Vein endothelial cell (primary cell): ENCODE measurements around the gene PHYKPL. TPM values are rescaled to one million over a fixed set of nuclear protein-coding genes. Genes with fewer than 3 reads are reported as not detected.

Experiments used
- total RNA-seq: library from RNA; depleted of rRNA; stranded (reverse); fragments of >200 nt; gene quantifications from 2 replicates; pipeline ENCODE4 v1.2.3, GENCODE V29; 2012

Gene PHYKPL
- 34.5 and 40.5 TPM in 2 replicates for total RNA-seq

GRCh38 chr5:178232124-178232919 is at the start of gene PHYKPL:
Gene PHYKPL, minus strand, starts transcription at chr5:178232802. Its CDS starts 252 bp downstream, at chr5:178232550.

DNA sequence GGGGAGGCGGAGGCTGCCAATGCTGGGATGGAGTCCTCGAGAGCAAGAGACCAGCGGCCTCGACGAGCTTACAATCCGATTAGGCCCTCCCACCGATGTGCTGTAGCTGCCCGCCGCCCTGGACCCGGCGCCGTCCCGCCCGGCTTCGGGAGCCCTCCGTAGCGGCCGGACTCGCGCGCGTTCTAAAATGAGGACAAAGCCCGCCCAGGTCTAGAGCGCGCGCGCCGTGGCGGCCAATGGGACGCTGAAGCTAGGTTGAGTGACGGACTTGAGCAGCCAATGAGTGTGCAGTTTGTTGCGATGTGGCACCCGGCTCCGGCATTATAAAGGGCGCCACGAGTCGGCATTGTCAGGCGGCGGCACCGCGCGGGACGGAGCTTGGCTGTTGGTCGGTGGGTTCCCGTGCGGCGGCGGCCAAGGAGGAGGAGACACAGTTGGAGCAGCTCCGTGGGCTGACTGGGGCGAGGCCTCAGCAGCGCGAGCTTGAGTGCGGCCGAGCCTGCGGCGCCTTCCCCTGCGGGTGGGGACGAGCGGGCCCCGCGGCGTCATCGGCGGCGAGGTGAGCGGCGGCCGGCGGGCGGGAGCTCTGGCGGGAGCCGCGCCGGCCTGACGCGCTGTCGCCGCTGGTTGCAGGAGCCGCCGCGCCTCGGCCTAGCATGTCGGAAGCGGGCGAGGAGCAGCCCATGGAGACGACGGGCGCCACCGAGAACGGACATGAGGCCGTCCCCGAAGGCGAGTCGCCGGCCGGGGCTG is 28.2 kb downstream of the PHYKPL start, which contains the start of gene HNRNPAB:
HNRNPAB (plus strand) TSS at position 352 of the 753 bp plus-strand sequence; CDS start at position 657, 305 bp downstream.

DNA sequence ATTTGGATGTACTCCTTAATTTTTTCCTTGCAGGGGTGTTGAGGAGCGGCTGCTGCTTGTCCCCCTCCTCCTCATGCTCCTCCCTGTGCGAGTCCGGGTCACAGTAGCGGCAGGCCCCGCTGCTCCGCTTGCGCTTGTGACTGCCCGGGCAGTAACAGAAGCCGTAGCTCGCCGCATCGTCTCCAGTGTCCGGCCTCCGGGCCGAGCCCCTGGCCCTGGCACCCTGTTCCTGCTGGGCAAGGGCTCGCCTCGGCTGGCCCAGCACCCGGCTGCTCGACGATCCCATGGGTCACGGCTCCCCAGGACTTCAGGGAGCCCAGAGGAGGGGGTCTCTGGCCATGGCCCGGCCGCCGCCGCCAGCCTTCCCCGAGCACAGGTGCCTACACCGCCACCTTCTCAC is 45.6 kb downstream of the PHYKPL start, which contains the start of gene GMCL2:
GMCL2 (minus strand) TSS at position 358 of the 400 bp plus-strand sequence; CDS start at position 286, 72 bp downstream.

Other genes with a start within 250 kb of the PHYKPL start
- not detected in 2 replicates for gene PROP1, start 236.6 kb downstream of the PHYKPL start, total RNA-seq
- 37.9 and 44.2 TPM in 2 replicates for gene N4BP3, start 119.3 kb downstream of the PHYKPL start, total RNA-seq
- 28.8 and 34.6 TPM in 2 replicates for gene RMND5B, start 101.8 kb downstream of the PHYKPL start, total RNA-seq
- 179 and 204 TPM in 2 replicates for gene NHP2, start 78.9 kb downstream of the PHYKPL start, total RNA-seq
- under 0.01 TPM in 1 of 2 replicates, not detected in the other for gene GMCL2, start 45.4 kb downstream of the PHYKPL start, total RNA-seq
- 124 and 141 TPM in 2 replicates for gene HNRNPAB, start 28.3 kb downstream of the PHYKPL start, total RNA-seq